GM23338 (cell line): ENCODE results near the gene VARS2. TPM values are rescaled to one million over a fixed set of nuclear protein-coding genes. Genes with fewer than 3 reads are reported as not detected.

Experiments
- ATAC-seq: fragments of 200-7000 bp; cut with Tn5 transposase; 3 replicates; pipeline ENCODE4 v1.9.1; 2020
- DNase-seq: peaks from one replicate; pipeline ENCODE4 v3.0.0-alpha.2; 2015; ENCODE audit warnings: low spot score
- H2AFZ ChIP-seq: fragments of 200-600 bp; sonication (generic); 2 replicates; pipeline ENCODE4 v1.8.0; 2016; ENCODE audit warnings: antibody characterized with exemption, mild to moderate bottlenecking, moderate library complexity
- H3F3A ChIP-seq: fragments of 200-600 bp; sonication (generic); replicated peaks from 2 replicates; pipeline ENCODE4 v1.8.0; 2017; ENCODE audit warnings: antibody characterized with exemption, mixed run types, low read depth
- H3K27ac ChIP-seq: fragments of 200-600 bp; sonication (generic); 2 replicates; pipeline ENCODE4 v1.6.1; 2016; ENCODE audit warnings: low read depth
- H3K27me3 ChIP-seq: fragments of 200-600 bp; sonication (generic); 2 replicates; pipeline ENCODE4 v1.8.0; 2016; ENCODE audit warnings: mild to moderate bottlenecking, mixed run types, moderate library complexity; ENCODE audit not compliant: insufficient read depth
- H3K36me3 ChIP-seq: fragments of 200-600 bp; sonication (generic); 2 replicates; pipeline ENCODE4 v1.8.0; 2016; ENCODE audit warnings: mild to moderate bottlenecking; ENCODE audit not compliant: insufficient read depth
- H3K4me1 ChIP-seq: fragments of 200-600 bp; sonication (generic); 2 replicates; pipeline ENCODE4 v1.8.0; 2016; ENCODE audit warnings: mild to moderate bottlenecking, moderate library complexity; ENCODE audit not compliant: insufficient read depth
- H3K4me2 ChIP-seq: fragments of 200-600 bp; sonication (generic); 2 replicates; pipeline ENCODE4 v1.7.1; 2017; ENCODE audit warnings: mixed run types
- H3K4me3 ChIP-seq: fragments of 200-600 bp; sonication (generic); 2 replicates; pipeline ENCODE4 v1.6.1; 2016; ENCODE audit warnings: mixed run types
- H3K79me2 ChIP-seq: fragments of 200-600 bp; sonication (generic); replicated peaks from 2 replicates; pipeline ENCODE4 v1.8.0; 2017; ENCODE audit warnings: mild to moderate bottlenecking; ENCODE audit not compliant: insufficient read depth
- H3K9me2 ChIP-seq: fragments of 200-600 bp; sonication (generic); 2 replicates; pipeline ENCODE4 v1.8.0; 2017; ENCODE audit not compliant: insufficient read depth
- H4K20me1 ChIP-seq: fragments of 200-600 bp; sonication (generic); replicated peaks from 2 replicates; pipeline ENCODE4 v1.8.0; 2017; ENCODE audit warnings: mild to moderate bottlenecking; ENCODE audit not compliant: insufficient read depth
- H3K27ac Mint-ChIP-seq: 2 replicates; pipeline ENCODE4 v1.8.0; 2020; ENCODE audit warnings: inconsistent platforms, mild to moderate bottlenecking, moderate library complexity, mixed read lengths
- H3K27me3 Mint-ChIP-seq: 3 replicates; pipeline ENCODE4 v1.8.0; 2022; ENCODE audit warnings: low read depth, mild to moderate bottlenecking, moderate library complexity, mixed read lengths, inconsistent platforms; ENCODE audit not compliant: insufficient read depth, poor library complexity
- H3K36me3 Mint-ChIP-seq: 3 replicates; pipeline ENCODE4 v1.8.0; 2021; ENCODE audit warnings: low read depth, mild to moderate bottlenecking, inconsistent platforms, moderate library complexity, mixed read lengths
- H3K4me1 Mint-ChIP-seq: 3 replicates; pipeline ENCODE4 v1.8.0; 2020; ENCODE audit warnings: mild to moderate bottlenecking, inconsistent platforms, mixed read lengths
- H3K4me3 Mint-ChIP-seq: 3 replicates; pipeline ENCODE4 v1.8.0; 2021; ENCODE audit warnings: moderate library complexity, mild to moderate bottlenecking, inconsistent platforms, mixed read lengths
- H3K9me3 Mint-ChIP-seq: 3 replicates; pipeline ENCODE4 v1.8.0; 2020; ENCODE audit warnings: moderate library complexity, mild to moderate bottlenecking, inconsistent platforms, mixed read lengths
- EZH2phosphoT487 ChIP-seq: fragments of 200-600 bp; sonication (generic); IDR thresholded peaks from one replicate; pipeline ENCODE4 v1.8.1; 2018; ENCODE audit warnings: antibody characterized with exemption; ENCODE audit not compliant: unreplicated experiment
- NANOG ChIP-seq: IDR thresholded peaks from 2 replicates; pipeline ENCODE4 v1.6.1; 2016; ENCODE audit warnings: antibody characterized with exemption, borderline replicate concordance
- POLR2AphosphoS5 ChIP-seq: IDR thresholded peaks from 2 replicates; pipeline ENCODE4 v1.6.1; 2016; ENCODE audit warnings: antibody characterized with exemption, low read depth
- polyA plus RNA-seq: library from polyadenylated mRNA; unstranded; fragments of >200 nt; fragmentation: Nextera tagmentation; extraction: Ambion mirVana; gene quantifications from 2 replicates; pipeline ENCODE4 v1.2.1, GENCODE V29; 2016
- total RNA-seq: library from RNA; depleted of rRNA; stranded (reverse); fragments of >200 nt; shearing (Covaris generic); gene quantifications from 2 replicates; pipeline ENCODE4 v1.2.3, GENCODE V29; 2014
- TF ChIP-seq, protein P1 (sequence below), 2 experiments: fragments of 200-600 bp in 1 of 2; sonication (generic) in 1 of 2; conservative IDR thresholded peaks; 2 replicates each; pipeline versions ENCODE4 v1.5.1 to v1.6.1; 2016 to 2017; ENCODE audit warnings: antibody characterized with exemption in 2 of 2, low read depth in 2 of 2, mild to moderate bottlenecking in 2 of 2, moderate library complexity in 1 of 2
- TF ChIP-seq, protein P2 (sequence below): fragments of 250-450 bp; sonication (Bioruptor Pico); IDR thresholded peaks from 2 replicates; pipeline ENCODE4 v1.5.0; 2020; ENCODE audit warnings: mild to moderate bottlenecking, moderate library complexity
- TF ChIP-seq, protein P3 (sequence below): IDR thresholded peaks from one replicate; pipeline ENCODE4 v1.6.1; 2018; ENCODE audit warnings: antibody characterized with exemption; ENCODE audit not compliant: unreplicated experiment

VARS2 gene
- total and polyA plus RNA-seq, 2 experiments from 2014 or later: 13.7 to 36.4 TPM

DNA sequence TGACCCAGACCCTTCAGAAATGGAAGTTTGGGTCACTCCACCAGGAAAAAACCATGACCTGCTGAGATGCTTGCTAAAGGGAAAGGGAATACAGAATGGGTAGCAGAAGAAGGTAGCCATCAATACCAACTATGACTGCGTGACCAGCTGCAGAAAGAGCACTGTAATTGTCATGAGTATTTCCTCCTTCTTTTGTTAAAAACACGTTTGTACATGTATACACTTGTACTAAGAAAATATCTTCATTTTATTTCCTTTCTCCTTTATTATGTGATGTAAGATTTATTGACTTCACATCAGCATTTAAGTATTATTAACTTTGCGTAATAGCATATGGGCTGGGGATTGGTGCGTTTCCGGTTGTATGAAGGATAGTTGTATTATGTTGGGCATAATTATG lies 56.9 kb downstream of the VARS2 start:
- Mint-ChIP-seq H3K9me3 (no peaks in the 10 kb centered on the region), H3K4me3 (no peak overlapping the region), H3K27ac (no peak overlapping the region), H3K4me1 (peaks cover 6% of the 10 kb centered on the region), H3K27me3 (peaks cover 3% of the 10 kb centered on the region), H3K36me3 (no peaks in the 10 kb centered on the region; the same call in 2 of the 3 replicates)
- Histone ChIP-seq H3F3A (no peaks in the 10 kb centered on the region), H3K4me1 (no peaks in the 10 kb centered on the region), H3K27me3 (no peaks in the 10 kb centered on the region), H2AFZ (no peak overlapping the region), H3K4me2 (no peak overlapping the region), H3K4me3 (no peak overlapping the region), H4K20me1 (no peaks in the 10 kb centered on the region), H3K79me2 (no peaks in the 10 kb centered on the region), H3K27ac (no peak overlapping the region), H3K9me2 (0 out of 2 replicates have a peak, but pooled peaks cover under 1% of the 10 kb centered on the region), H3K36me3 (no peaks in the 10 kb centered on the region)
- ATAC-seq: no peak
- no peak for TF ChIP-seq NANOG
- TF ChIP-seq, protein P1, sequence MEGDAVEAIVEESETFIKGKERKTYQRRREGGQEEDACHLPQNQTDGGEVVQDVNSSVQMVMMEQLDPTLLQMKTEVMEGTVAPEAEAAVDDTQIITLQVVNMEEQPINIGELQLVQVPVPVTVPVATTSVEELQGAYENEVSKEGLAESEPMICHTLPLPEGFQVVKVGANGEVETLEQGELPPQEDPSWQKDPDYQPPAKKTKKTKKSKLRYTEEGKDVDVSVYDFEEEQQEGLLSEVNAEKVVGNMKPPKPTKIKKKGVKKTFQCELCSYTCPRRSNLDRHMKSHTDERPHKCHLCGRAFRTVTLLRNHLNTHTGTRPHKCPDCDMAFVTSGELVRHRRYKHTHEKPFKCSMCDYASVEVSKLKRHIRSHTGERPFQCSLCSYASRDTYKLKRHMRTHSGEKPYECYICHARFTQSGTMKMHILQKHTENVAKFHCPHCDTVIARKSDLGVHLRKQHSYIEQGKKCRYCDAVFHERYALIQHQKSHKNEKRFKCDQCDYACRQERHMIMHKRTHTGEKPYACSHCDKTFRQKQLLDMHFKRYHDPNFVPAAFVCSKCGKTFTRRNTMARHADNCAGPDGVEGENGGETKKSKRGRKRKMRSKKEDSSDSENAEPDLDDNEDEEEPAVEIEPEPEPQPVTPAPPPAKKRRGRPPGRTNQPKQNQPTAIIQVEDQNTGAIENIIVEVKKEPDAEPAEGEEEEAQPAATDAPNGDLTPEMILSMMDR (conservative IDR thresholded peaks at IDR 0.05; ENCODE audit: low read depth in 2 of 2): no peak
- TF ChIP-seq, protein P2, sequence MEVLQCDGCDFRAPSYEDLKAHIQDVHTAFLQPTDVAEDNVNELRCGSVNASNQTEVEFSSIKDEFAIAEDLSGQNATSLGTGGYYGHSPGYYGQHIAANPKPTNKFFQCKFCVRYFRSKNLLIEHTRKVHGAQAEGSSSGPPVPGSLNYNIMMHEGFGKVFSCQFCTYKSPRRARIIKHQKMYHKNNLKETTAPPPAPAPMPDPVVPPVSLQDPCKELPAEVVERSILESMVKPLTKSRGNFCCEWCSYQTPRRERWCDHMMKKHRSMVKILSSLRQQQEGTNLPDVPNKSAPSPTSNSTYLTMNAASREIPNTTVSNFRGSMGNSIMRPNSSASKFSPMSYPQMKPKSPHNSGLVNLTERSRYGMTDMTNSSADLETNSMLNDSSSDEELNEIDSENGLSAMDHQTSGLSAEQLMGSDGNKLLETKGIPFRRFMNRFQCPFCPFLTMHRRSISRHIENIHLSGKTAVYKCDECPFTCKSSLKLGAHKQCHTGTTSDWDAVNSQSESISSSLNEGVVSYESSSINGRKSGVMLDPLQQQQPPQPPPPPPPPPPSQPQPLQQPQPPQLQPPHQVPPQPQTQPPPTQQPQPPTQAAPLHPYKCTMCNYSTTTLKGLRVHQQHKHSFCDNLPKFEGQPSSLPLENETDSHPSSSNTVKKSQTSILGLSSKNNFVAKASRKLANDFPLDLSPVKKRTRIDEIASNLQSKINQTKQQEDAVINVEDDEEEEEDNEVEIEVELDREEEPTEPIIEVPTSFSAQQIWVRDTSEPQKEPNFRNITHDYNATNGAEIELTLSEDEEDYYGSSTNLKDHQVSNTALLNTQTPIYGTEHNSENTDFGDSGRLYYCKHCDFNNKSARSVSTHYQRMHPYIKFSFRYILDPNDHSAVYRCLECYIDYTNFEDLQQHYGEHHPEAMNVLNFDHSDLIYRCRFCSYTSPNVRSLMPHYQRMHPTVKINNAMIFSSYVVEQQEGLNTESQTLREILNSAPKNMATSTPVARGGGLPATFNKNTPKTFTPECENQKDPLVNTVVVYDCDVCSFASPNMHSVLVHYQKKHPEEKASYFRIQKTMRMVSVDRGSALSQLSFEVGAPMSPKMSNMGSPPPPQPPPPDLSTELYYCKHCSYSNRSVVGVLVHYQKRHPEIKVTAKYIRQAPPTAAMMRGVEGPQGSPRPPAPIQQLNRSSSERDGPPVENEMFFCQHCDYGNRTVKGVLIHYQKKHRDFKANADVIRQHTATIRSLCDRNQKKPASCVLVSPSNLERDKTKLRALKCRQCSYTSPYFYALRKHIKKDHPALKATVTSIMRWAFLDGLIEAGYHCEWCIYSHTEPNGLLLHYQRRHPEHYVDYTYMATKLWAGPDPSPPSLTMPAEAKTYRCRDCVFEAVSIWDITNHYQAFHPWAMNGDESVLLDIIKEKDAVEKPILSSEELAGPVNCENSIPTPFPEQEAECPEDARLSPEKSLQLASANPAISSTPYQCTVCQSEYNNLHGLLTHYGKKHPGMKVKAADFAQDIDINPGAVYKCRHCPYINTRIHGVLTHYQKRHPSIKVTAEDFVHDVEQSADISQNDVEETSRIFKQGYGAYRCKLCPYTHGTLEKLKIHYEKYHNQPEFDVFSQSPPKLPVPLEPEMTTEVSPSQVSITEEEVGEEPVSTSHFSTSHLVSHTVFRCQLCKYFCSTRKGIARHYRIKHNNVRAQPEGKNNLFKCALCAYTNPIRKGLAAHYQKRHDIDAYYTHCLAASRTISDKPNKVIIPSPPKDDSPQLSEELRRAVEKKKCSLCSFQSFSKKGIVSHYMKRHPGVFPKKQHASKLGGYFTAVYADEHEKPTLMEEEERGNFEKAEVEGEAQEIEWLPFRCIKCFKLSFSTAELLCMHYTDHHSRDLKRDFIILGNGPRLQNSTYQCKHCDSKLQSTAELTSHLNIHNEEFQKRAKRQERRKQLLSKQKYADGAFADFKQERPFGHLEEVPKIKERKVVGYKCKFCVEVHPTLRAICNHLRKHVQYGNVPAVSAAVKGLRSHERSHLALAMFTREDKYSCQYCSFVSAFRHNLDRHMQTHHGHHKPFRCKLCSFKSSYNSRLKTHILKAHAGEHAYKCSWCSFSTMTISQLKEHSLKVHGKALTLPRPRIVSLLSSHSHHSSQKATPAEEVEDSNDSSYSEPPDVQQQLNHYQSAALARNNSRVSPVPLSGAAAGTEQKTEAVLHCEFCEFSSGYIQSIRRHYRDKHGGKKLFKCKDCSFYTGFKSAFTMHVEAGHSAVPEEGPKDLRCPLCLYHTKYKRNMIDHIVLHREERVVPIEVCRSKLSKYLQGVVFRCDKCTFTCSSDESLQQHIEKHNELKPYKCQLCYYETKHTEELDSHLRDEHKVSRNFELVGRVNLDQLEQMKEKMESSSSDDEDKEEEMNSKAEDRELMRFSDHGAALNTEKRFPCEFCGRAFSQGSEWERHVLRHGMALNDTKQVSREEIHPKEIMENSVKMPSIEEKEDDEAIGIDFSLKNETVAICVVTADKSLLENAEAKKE (CRISPR knock-in tag): no peak
- TF ChIP-seq EZH2phosphoT487: no peak
- no peak for TF ChIP-seq POLR2AphosphoS5
- TF ChIP-seq, protein P3, sequence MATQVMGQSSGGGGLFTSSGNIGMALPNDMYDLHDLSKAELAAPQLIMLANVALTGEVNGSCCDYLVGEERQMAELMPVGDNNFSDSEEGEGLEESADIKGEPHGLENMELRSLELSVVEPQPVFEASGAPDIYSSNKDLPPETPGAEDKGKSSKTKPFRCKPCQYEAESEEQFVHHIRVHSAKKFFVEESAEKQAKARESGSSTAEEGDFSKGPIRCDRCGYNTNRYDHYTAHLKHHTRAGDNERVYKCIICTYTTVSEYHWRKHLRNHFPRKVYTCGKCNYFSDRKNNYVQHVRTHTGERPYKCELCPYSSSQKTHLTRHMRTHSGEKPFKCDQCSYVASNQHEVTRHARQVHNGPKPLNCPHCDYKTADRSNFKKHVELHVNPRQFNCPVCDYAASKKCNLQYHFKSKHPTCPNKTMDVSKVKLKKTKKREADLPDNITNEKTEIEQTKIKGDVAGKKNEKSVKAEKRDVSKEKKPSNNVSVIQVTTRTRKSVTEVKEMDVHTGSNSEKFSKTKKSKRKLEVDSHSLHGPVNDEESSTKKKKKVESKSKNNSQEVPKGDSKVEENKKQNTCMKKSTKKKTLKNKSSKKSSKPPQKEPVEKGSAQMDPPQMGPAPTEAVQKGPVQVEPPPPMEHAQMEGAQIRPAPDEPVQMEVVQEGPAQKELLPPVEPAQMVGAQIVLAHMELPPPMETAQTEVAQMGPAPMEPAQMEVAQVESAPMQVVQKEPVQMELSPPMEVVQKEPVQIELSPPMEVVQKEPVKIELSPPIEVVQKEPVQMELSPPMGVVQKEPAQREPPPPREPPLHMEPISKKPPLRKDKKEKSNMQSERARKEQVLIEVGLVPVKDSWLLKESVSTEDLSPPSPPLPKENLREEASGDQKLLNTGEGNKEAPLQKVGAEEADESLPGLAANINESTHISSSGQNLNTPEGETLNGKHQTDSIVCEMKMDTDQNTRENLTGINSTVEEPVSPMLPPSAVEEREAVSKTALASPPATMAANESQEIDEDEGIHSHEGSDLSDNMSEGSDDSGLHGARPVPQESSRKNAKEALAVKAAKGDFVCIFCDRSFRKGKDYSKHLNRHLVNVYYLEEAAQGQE: no peak
- no peak for DNase-seq
